Activated B cell treated with CpG ODN at 0.5 μM for 24 hours (primary cell): Measurements from ENCODE around the gene PSEN1. TPM values are rescaled to one million over a fixed set of nuclear protein-coding genes. Genes with fewer than 3 reads are reported as not detected.

Experiments used
- ATAC-seq: fragments of 200-7000 bp; cut with Tn5 transposase; one replicate; pipeline ENCODE4 v1.10.0; 2021; ENCODE audit warnings: low read depth, mild to moderate bottlenecking, moderate library complexity
- CTCF ChIA-PET: fragments of 350-600 bp; sonication (Branson Sonifier 250); formaldehyde crosslinking; loops from one replicate; lab custom pipeline; 2021; ENCODE audit warnings: antibody characterized with exemption; lab: Charles Lee
- POLR2A ChIA-PET: fragments of 350-600 bp; sonication (Branson Sonifier 250); formaldehyde crosslinking; loops from one replicate; lab custom pipeline; 2021; ENCODE audit warnings: antibody characterized with exemption; lab: Charles Lee
- DNase-seq: peaks from one replicate; pipeline ENCODE4 v3.0.0; 2022
- H3K27ac Mint-ChIP-seq: one replicate; pipeline ENCODE4 v1.8.0; 2020; ENCODE audit warnings: mixed read lengths
- H3K27me3 Mint-ChIP-seq: one replicate; pipeline ENCODE4 v1.8.0; 2021; ENCODE audit warnings: mixed read lengths
- H3K36me3 Mint-ChIP-seq: one replicate; pipeline ENCODE4 v1.8.0; 2021; ENCODE audit warnings: low read depth, mixed read lengths
- H3K4me1 Mint-ChIP-seq: one replicate; pipeline ENCODE4 v1.8.0; 2021; ENCODE audit warnings: mixed read lengths
- H3K4me3 Mint-ChIP-seq: one replicate; pipeline ENCODE4 v1.8.0; 2020; ENCODE audit warnings: mild to moderate bottlenecking, mixed read lengths
- H3K9me3 Mint-ChIP-seq: one replicate; pipeline ENCODE4 v1.8.0; 2020; ENCODE audit warnings: mixed read lengths
- intact Hi-C: fragments of 100-400 bp; cut with micrococcal nuclease; formaldehyde crosslinking; loops from one replicate; pipeline ENCODE4 v1.15.1; 2024
- total RNA-seq: library from RNA; stranded (reverse); gene quantifications from 2 replicates; pipeline ENCODE4 v1.2.3, GENCODE V29; 2022
- TF ChIP-seq, protein P1 (sequence below): fragments of 200-600 bp; IDR thresholded peaks from one replicate; pipeline ENCODE4 v1.8.0; 2022; ENCODE audit warnings: antibody characterized with exemption, mild to moderate bottlenecking

The PSEN1 gene
- total RNA-seq, 1 donor from 2014 or later, result 38.6 TPM

DNA sequence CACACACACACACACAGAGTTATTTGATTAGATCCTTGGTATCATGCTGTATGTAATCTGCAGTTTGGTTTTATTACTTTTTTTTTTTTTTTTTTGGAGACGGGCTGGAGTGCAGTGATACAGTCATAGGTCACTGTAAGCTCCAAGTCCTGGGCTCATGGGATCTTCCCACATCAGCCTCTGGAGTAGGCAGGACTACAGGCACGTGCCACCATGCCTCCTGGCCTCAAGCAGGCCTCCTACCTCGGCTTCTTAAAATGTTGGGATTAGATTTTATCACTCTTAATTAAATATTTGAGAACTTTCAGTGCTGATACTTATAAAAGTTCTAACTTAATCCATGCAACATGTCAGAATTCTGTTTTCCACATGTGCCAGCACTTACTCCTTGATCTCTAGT lies 31.3 kb upstream of the PSEN1 start:
- intact Hi-C loops, result no loop called here
- no peaks in the 10 kb centered on the region for H3K27me3 Mint-ChIP-seq
- H3K27ac Mint-ChIP-seq, result no peak overlapping the region
- peaks cover 79% of the 10 kb centered on the region for H3K36me3 Mint-ChIP-seq
- H3K4me3 Mint-ChIP-seq, result no peak overlapping the region
- no peak for ATAC-seq
- CTCF ChIA-PET, result no interaction called here
- POLR2A ChIA-PET, result no interaction called here
- TF ChIP-seq, protein P1, sequence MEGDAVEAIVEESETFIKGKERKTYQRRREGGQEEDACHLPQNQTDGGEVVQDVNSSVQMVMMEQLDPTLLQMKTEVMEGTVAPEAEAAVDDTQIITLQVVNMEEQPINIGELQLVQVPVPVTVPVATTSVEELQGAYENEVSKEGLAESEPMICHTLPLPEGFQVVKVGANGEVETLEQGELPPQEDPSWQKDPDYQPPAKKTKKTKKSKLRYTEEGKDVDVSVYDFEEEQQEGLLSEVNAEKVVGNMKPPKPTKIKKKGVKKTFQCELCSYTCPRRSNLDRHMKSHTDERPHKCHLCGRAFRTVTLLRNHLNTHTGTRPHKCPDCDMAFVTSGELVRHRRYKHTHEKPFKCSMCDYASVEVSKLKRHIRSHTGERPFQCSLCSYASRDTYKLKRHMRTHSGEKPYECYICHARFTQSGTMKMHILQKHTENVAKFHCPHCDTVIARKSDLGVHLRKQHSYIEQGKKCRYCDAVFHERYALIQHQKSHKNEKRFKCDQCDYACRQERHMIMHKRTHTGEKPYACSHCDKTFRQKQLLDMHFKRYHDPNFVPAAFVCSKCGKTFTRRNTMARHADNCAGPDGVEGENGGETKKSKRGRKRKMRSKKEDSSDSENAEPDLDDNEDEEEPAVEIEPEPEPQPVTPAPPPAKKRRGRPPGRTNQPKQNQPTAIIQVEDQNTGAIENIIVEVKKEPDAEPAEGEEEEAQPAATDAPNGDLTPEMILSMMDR, result no peak
- H3K4me1 Mint-ChIP-seq, result no peaks in the 10 kb centered on the region
- no peaks in the 10 kb centered on the region for H3K9me3 Mint-ChIP-seq
- DNase-seq, result no peak

DNA sequence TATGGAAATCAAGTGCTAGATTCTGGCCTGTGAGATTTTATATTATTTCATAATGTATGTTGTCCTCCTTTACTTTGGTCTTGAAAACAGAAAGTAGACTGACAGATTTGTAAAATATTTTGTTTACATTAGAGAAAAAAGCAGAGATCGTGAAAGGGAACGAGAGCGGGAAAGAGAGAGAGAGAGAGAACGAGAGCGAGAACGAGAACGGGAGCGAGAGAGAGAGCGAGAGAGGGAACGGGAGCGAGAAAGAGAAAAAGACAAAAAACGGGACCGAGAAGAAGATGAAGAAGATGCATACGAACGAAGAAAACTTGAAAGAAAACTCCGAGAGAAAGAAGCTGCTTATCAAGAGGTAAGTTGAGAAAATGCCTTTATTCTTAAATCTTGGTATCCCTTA lies 30.6 kb upstream of the PSEN1 start:
- no peak for ATAC-seq
- Mint-ChIP-seq H3K4me3 (no peak overlapping the region), H3K9me3 (no peaks in the 10 kb centered on the region), H3K4me1 (no peaks in the 10 kb centered on the region), H3K27me3 (no peaks in the 10 kb centered on the region), H3K36me3 (peaks cover 79% of the 10 kb centered on the region), H3K27ac (no peak overlapping the region)
- TF ChIP-seq, protein P1, result no peak
- intact Hi-C loops, result no loop called here
- ChIA-PET POLR2A (no interaction called here), CTCF (no interaction called here)
- no peak for DNase-seq

DNA sequence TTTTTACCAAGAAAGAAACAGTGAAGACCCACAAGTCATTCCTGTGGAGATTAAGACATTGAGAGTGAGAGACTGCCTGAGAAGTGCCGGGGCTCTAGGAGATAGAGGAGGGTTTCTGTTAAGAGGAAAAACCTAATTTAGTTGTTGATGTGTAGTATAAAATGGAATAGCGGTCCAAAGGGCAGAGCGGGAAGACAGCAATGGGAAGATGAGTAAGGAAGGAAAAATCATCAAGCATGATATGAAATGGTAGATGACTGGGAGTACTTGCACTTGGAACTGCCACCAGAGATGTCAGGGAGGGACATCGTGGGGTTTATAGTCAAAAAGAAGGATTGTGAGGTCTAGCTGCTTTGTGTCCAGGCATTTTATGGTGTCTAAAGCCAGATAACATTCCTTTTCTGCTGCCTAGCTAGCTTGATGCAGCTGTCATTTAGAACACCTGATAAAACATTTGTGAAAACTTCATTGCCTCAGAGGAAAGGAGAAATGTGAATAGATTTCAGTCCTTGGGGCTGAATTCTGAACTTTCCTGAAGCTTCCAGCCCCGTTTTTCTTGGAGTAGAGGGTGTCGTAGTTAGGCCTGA lies 20.1 kb upstream of the PSEN1 start:
- no peak overlapping the region for H3K27ac Mint-ChIP-seq
- no peaks in the 10 kb centered on the region for H3K4me1 Mint-ChIP-seq
- H3K27me3 Mint-ChIP-seq, result no peaks in the 10 kb centered on the region
- ATAC-seq, result no peak
- ChIA-PET CTCF (no interaction called here), POLR2A (interaction anchor here (0.6 kb wide), 1 partner anchor 919 kb away, joined by 3 read pairs; no protein-coding TSS in a partner anchor)
- no peak overlapping the region for H3K4me3 Mint-ChIP-seq
- intact Hi-C loops, result no loop called here
- TF ChIP-seq, protein P1, result no peak
- no peaks in the 10 kb centered on the region for H3K9me3 Mint-ChIP-seq
- DNase-seq, result no peak
- H3K36me3 Mint-ChIP-seq, result peaks cover 84% of the 10 kb centered on the region

DNA sequence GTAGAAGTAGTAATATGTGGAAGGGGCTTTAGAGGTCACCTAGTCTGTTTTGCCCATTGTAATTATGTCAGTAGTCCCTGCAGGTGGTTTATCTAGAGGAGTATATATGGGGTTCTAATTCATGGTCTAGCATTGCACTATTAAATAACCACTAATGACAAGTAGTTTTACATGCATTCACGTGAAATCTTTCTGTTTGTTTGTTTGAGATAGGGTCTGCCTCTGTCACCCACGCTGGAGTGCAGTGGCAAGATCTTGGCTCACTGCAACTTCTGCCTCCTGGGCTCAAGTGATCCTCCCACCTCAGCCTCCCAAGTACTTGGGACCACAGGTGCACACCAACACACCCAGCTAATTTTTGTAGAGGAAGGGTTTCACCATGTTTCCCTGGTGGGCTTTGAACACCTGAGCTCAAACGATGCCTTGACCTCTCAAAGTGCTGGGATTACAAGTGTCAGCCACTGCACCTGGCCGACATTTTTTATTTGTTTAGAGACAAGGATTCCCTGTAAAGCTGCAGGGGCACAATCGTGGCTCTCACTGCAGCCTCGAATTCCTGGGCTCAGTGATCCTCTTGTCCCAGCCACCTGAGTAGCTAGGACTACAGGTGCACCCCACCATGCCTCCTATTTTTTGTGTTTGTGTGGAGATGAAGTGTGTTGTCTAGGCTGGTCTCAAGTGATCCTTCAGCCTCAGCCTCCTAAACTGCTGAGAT lies 12.0 kb upstream of the PSEN1 start:
- POLR2A ChIA-PET, result interaction anchor here (0.7 to 1.2 kb wide), 3 partner anchors 12 to 591 kb away, joined by 5 to 6 read pairs (median 5); partner anchors contain the start of gene PSEN1

DNA sequence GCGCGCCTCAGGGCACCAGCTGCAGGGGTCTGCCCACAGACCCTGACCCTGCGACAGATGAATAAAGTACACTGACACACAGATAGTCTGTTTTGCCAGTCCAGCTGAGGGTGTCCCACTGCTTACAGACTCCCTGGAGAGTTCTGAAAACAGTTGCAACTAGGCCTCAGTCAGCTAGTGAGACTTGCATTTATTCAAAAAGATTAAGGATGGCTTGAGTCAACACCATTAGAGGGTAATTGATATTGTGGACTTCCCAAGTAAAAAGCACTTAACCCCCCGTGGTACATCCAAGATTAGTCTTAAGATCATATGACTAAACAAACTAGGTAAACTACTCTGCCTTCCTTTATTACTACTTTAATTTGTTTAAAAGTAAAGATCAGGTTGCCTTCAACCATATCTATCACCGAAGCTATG lies 11.1 kb upstream of the PSEN1 start:
- Mint-ChIP-seq H3K36me3 (peaks cover 46% of the 10 kb centered on the region), H3K27me3 (no peaks in the 10 kb centered on the region), H3K4me3 (no peak overlapping the region), H3K9me3 (no peaks in the 10 kb centered on the region), H3K4me1 (no peaks in the 10 kb centered on the region), H3K27ac (peak overlapping the region; percentile 12)
- intact Hi-C loops, result no loop called here
- ATAC-seq, result no peak
- CTCF ChIA-PET, result no interaction called here
- TF ChIP-seq, protein P1, result no peak
- POLR2A ChIA-PET, result interaction anchor here (1.2 kb wide), 1 partner anchor 11 kb away, joined by 5 read pairs; the partner anchor contains the start of gene PSEN1
- DNase-seq, result no peak

More for the DNA sequence above, 12.0 kb upstream of the PSEN1 start:
- CTCF ChIA-PET, result no interaction called here
- peak overlapping the region; percentile 41 for H3K27ac Mint-ChIP-seq
- peaks cover 55% of the 10 kb centered on the region for H3K36me3 Mint-ChIP-seq
- TF ChIP-seq, protein P1, result no peak
- intact Hi-C loops, result no loop called here
- DNase-seq (no peak), ATAC-seq (no peak)
- H3K9me3 Mint-ChIP-seq, result no peaks in the 10 kb centered on the region
- H3K4me1 Mint-ChIP-seq, result no peaks in the 10 kb centered on the region
- no peak overlapping the region for H3K4me3 Mint-ChIP-seq
- H3K27me3 Mint-ChIP-seq, result no peaks in the 10 kb centered on the region
